GM19372 (cell line): Measurements from ENCODE around the gene STIM1.
"Not testable (repeated sequence)": the region's sequence is repeated elsewhere in the genome, so short reads cannot be mapped to it uniquely, and the experiment has no call there.

ENCODE experiments used
- ATAC-seq: cut with Tn5 transposase; IDR thresholded peaks from one replicate; pipeline ENCODE4 v1.9.1; 2021; ENCODE audit warnings: mild to moderate bottlenecking, low read depth, moderate library complexity; ENCODE audit not compliant: unreplicated experiment

The STIM1 gene

GRCh38 chr11:3853899-3854659 is 1.4 kb upstream of the STIM1 start:
- ATAC-seq: peak; percentile 19

- ATAC-seq: no peak
Measured at GRCh38 chr11:3854660-3854976, 846 bp upstream of the STIM1 start.

DNA sequence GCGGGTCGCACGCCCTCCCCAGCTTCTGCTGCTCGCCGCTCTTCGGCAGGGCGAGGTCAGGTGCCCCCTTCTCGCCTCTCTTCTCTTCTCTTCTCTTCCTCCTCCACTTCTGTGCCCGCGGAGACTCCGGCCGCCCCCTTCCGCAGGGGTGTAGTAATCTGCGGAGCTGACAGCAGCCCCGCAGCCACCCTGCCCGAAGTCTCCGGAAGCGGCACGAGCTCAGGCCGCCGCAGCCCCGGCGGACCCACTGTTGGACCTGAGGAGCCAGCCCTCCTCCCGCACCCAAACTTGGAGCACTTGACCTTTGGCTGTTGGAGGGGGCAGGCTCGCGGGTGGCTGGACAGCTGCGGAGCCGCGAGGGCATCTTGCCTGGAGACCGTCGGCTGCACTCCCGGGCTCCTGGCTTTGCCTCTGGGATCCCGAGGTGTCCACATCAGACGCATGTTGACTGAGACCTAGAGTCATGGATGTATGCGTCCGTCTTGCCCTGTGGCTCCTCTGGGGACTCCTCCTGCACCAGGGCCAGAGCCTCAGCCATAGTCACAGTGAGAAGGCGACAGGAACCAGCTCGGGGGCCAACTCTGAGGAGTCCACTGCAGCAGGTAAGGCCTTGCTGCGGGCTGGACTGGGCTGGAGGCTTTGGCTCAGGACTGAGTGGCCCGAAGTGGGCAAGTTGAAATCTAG is 486 bp downstream of the STIM1 start:
- ATAC-seq: peak; percentile 20

DNA sequence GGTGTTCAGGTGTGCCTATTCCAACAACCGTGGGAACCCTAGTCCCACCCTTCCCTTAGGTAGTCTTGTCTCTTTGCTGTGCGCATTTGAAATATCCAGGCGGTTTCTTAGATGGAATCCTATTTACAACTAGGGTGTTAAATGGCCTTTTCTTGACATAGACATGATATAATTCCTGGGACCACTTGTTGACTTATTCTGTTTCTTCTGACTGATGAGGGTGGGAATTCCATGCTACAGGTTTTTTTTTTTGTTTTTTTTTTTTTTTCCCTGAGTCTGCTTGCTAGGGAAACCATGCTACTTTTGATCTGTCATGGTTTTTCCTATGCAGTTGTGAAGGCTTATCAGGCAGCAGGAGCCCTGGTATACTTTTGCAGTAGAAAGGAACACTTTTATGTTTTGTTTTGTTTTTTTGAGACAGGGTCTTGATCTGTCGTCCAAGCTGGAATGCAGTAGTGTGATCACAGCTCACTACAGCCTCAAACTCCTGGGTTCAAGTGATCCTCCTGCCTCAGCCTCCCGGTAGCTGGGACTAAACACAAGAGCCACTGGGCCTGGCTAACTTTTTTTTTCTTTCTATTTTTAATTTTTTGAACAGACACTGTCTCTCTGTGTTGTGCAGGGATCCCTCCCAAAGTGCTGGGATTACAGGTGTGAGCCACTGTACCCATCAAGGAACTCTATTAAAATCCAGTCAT is 1.5 kb downstream of the STIM1 start:
- no peak for ATAC-seq

DNA sequence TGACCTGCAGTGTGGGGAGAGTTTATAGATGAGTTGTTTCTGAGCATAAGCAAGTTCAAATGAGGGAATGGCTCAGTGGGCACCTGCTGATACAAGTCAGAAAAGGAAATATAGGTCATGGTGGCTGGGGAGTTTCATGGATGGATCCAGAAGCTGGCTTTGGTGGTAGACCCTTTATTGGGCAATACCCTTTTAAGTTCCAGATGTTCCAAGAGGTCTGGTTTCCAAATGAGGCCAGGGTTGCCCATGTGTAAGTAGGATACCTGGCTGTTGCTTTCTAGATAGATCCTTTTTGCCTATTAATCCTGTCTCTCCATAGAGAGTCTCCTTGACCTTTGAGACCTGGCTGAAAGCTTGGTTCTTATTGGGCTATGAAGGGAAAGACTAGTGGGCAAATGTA is 2.2 kb downstream of the STIM1 start:
- no peak for ATAC-seq

- peak; percentile 29 for ATAC-seq
Measured at GRCh38 chr11:3859373-3859881, 4.0 kb downstream of the STIM1 start.

DNA sequence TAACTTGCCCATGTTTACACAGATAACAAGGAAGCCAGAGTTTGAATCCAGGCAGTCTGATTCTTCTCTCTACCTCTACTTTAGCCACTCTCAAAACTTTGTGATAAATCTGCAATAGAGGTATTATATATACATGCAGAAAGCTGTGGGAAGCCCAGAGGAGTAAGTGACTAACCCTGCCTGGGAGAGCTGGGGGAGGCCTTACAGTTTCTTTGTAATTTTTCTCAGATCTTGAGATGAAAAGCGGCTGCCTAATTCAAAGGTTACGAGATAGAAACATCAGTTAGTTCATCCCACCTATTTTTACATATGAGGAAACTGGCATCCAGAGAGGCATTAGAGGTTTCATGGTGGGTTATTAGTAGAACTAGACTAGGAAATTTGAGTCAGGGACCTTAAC is 4.9 kb downstream of the STIM1 start:
- ATAC-seq: no peak

DNA sequence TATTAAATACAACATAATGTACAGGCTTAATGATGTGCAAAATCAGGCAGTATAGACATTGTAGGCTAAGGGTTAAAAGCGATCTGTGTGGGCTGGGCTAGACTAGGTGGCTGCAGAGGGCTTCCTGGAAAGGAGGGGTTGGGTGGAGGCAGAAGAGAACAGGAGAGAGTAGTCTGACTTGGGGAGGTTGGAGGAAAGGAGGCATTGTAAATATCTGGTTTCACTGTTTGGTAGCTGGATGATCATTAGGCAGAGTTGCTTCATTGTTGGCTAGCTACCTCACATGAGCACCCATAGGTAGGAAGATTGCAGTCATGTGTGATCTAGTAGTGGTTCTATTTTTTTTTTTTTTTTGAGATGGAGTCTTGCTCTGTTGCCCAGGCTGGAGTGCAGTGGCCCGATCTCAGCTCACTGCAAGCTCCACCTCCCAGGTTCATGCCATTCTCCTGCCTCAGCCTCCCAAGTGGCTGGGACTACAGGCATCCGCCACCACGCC is 5.5 kb downstream of the STIM1 start:
- not testable (repeated sequence) for ATAC-seq

DNA sequence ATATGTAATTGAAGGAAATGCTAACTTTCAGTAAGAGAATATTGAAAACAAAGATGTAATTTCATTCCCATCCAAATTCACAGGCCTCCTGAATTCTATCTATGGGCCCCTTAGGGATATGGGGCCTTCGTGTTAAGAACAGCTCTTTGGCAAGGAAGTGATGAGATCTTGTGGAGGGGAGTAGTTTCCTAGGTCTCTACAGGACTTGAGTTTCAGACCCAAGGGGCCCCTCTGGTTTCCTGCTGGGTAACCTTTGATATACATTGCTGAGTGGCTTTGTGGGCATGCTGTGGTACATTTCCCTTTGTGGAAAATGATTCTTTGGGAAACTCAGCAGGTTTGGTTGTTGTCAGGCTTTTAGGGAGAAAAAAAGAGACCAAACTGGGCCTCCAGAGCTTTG is 6.2 kb downstream of the STIM1 start:
- ATAC-seq: no peak

DNA sequence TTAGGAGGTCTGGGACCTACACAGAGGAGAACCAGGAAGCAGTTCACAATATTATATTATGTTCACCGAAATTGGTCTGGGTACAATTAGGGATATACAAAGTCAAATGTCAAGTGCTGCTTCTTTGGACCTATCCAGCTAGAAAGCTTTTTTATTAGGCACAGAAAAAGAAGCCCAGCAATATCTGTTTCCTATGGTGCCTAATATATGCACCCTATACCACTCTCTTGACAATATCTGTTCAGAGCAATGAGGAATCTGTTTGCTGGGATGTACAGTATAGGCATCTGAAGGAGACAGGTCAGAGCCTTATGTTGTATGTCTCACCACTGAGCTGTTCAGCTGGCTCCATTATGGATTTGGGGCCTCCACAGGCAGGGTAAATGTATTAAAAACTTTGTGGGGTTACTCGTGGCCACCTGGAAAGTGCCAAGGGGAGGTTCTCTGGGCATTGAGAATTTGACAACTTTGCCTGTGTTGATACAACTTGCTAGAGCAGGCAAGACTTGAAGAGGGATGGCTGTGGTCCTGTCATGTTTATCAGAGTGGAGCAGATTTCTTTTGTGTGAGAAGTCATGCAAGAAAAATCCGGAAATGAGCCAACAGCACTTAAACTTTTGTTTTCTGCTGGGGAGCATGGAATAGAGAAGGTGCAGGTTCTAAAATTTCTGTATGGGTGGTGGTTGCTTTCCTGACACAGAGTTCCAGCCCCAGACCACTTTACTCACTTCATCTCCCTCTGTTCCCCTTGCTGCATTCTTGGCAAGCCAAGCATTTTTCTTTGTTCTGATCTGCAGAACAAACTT is 10.1 kb downstream of the STIM1 start:
- peak; percentile 14 for ATAC-seq

DNA sequence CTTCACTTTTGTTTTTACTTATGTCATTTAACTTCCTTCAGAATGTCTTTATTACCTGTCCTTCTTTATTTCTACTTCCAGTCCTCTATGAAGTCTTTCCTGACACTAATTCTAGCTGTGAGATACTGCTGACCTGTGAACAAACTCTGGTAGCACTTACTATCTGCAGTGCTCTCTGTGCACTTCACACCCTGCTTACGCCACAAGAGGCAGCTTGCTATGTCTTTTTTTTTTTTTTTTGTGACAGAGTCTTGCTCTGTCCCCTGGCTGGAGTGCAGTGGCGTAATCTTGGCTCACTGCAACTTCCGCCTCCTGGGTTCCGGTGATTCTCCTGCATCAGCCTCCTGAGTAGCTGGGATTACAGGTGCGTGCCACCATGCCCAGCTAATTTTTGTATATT is 10.7 kb downstream of the STIM1 start:
- ATAC-seq: peak; percentile 53

GRCh38 chr11:3866836-3867208 is 11.4 kb downstream of the STIM1 start:
- no peak for ATAC-seq

DNA sequence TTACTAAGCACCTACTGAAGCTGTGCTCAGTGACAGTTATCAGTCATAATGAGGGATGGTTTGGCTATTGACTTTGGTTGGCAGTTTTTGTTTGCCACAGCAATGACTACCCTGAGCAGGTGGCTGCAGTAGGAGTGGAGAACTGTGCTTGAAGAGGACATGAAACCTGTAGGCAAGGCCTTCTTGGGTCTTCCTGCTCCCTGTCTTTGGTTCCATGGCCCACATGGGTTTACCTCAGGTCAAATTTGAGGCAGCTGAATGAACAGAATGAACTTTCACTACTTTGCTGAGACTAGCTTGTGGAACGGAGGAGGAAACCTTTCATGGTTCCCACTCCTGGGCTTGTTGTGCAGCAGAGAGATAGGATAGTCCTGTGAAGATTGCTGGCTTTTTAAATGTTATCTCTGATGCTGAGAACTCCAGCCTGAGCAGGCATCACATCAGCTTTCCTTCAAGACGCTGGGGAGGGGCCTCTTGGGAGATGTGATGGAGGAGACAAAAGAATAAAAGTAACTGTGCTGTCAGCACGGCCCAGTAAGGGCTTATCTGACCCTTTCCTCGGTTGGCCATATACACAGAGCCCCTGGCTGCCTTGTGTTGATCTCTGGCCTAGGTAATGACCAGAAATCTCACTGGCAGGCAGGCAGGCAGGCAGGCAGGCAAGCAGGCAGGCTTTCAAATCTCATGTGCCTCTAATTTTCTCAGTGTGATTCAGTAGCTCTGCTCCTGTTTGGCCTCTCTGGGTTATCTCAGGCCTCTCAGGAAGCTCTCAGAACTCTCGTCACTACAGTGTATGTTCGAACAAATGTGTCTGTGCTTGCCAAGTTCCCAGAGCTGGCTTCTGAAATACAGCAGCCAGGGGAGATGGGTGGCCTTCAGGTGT is 12.0 kb downstream of the STIM1 start:
- no peak for ATAC-seq

- ATAC-seq: no peak
Measured at GRCh38 chr11:3873712-3874349, 18.4 kb downstream of the STIM1 start.

DNA sequence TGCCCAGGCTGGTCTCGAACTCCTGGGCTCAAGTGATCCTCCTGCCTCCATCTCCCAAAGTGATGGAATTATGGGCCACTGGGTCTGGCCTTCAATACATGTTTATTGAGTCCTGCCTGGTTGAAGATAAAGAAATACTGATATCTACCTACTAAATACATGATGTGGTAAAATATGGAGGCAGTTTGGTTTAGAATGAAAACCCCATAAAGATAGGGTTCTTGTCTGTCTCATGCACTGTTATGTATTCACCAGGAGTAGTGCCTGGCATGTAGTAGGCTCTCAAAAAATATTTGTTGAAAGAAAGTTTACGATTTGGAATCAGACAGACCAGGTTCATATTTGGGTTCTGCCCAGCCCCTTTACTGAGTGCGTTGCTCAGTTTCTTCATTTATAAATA is 21.1 kb downstream of the STIM1 start:
- no peak for ATAC-seq

- no peak for ATAC-seq
Measured at GRCh38 chr11:3877364-3878257, 22.1 kb downstream of the STIM1 start.

GRCh38 chr11:3878258-3878584 is 22.8 kb downstream of the STIM1 start:
- ATAC-seq: no peak

DNA sequence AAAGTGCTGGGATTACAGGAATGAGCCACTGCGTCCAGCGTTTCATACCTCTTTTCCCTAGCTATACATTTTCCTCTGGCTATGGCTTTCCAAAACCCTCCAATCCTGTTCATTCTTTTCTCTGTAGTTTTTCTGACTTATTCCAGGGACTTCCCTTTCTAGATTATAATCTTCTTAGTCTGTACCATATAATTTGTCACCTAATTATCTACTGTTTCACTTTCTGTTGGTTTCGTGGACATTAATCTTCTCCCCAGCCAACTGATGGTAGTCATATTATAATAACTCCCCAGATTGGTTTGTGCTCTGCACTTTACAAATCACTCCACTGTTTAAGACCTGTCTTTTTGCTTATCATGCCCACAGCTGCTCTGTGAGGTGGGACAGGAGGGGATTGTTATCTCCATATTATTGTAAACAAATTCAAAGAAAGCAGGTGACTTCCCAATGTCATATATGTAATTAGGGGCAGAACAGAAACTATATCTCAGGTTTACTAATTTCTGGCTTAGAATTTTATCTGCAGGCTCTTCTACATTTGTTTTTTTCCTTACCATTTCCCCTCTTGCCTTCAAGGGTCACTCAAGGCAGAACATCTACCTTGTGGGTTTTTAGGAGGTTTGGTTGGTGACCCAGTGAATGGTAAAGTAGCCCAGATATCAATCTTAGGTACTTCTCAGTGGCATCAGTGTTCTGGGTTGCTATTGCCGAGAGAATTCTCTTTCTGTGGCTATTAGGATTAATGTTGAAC is 23.9 kb downstream of the STIM1 start:
- peak; percentile 35 for ATAC-seq
